Pancreas (tissue), 10 donors: ENCODE data around the gene ZNF283. TPM values are rescaled to one million over a fixed set of nuclear protein-coding genes. Genes with fewer than 3 reads are reported as not detected.
"Not testable (repeated sequence)": the region's sequence is repeated elsewhere in the genome, so short reads cannot be mapped to it uniquely, and the experiment has no call there.

Experiments
- ATAC-seq, 4 donors: fragments of 200-7000 bp; cut with Tn5 transposase; one replicate each; pipeline versions ENCODE4 v1.8.0 to v1.9.1; 2020; ENCODE audit warnings: mild to moderate bottlenecking in 4 of 4, moderate library complexity in 4 of 4
- DNase-seq, 6 donors: peaks; one replicate each; pipeline ENCODE4 v3.0.0-alpha.2; 2020
- FAIRE-seq: peaks from 2 replicates; lab custom pipeline; 2012; peaks lifted over from hg19 to GRCh38; lab: Jason Lieb, UNC
- H3K27ac ChIP-seq, 4 donors: fragments of 200-600 bp; sonication (generic); 1 replicate in 3 of 4; 2 replicates in 1 of 4; pipeline versions ENCODE4 v1.5.0 to v1.8.0; 2020
- H3K27me3 ChIP-seq, 4 donors: fragments of 200-600 bp; one replicate each; pipeline ENCODE4 v1.8.0; 2021
- H3K36me3 ChIP-seq, 3 donors: fragments of 200-600 bp; sonication (generic) in 1 of 3; one replicate each; pipeline versions ENCODE4 v1.5.0 to v1.8.0; 2020 to 2021
- H3K4me1 ChIP-seq, 3 donors: fragments of 200-600 bp; one replicate each; pipeline ENCODE4 v1.8.0; 2021
- H3K4me3 ChIP-seq, 4 donors: fragments of 200-600 bp; sonication (generic) in 2 of 4; one replicate each; pipeline versions ENCODE4 v1.5.0 to v1.8.0; 2020 to 2021
- H3K9me3 ChIP-seq, 4 donors: fragments of 200-600 bp; one replicate each; pipeline ENCODE4 v1.8.0; 2021
- WGBS, 2 donors: extraction: QIAGEN DNeasy Blood & Tissue Kit; methylation state at CpG; one replicate each; pipeline ENCODE4 v1.1.7; 2013; 5-methylcytosine and 5-hydroxymethylcytosine counted together
- intact Hi-C, 3 donors: fragments of 100-400 bp; cut with DNase I; formaldehyde crosslinking; loops; one replicate each; pipeline versions ENCODE4 v1.11.1 to v1.14.2; 2022
- polyA plus RNA-seq, 2 donors: library from polyadenylated mRNA; stranded (reverse); fragments of 200-250 nt; gene quantifications; one replicate each; pipeline ENCODE4 v1.2.3, GENCODE V29; 2013
- total RNA-seq, 6 donors: library from RNA; stranded (reverse); fragmentation: NEBNext Ultra II Directional in 4 of 6; extraction: Animal tissue kit (Norgen Biotek cat#: 25700) in 4 of 6; gene quantifications; one replicate each; pipeline versions ENCODE4 v1.2.1 to v1.2.4, GENCODE V29; 2021 to 2023
- TF ChIP-seq, protein P1 (sequence below), 4 donors: fragments of 200-600 bp; sonication (generic) in 3 of 4; IDR thresholded peaks; one replicate each; pipeline versions ENCODE4 v1.5.0 to v1.8.0; 2021; ENCODE audit warnings: antibody characterized with exemption in 4 of 4
- donor health status: healthy with polysubstance abuse.
- donor health status: DM: no; HTN: no; CAD: no; lungs with moderate emphysema.
- donor health status: DM: no; HTN: no; CAD: no.
- donor health status: control.
- donor health status: control.
- donor health status: Bipolar disorder and iron deficiency.
- donor health status: DM: yes; HTN: yes; CAD: no.
- donor health status: DM: no; HTN: no; CAD: no.
- donor health status: DM: no; HTN: no; CAD: no.
- donor health status: DM: yes; HTN: yes; CAD: no.

ZNF283 gene
- total and polyA plus RNA-seq, 8 donors = 1.9 to 7.7 (median 3.6) TPM

DNA sequence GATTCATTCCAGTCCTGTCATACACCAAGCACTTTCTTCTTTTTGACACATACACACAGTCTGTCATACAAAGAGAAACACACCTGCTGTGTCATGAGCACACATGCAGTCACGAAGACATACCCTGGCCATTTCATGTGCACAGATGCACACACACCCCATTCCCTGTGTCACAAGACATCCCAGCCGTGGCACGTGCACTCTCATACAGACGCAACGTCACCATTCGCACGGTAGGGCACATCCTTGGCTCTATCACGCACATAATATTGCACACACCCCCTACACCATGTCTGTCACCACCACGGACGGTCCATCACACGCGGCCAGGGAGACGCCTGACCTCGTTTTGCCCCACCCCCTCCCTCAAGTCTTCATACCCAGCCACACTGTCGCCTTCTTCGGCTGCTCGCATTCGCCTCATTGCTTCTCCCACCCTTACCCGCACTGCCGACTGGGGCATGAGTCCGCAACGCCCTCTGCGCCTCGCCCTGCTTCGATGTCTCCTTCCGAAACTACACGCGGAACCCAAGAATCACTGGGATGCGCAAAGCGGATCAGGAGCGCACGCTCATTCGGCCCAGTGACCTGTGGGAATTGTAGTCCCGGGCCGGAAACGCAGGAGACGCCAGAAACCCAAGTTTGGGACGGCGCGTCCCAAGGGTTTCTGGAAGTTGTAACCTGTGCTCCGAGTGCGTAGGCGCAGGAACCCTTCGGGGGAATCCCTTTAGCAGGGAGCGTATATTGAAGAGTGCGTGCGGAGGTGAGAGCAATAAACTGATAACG is 6.8 kb upstream of the ZNF283 start:
- TF ChIP-seq, protein P1, sequence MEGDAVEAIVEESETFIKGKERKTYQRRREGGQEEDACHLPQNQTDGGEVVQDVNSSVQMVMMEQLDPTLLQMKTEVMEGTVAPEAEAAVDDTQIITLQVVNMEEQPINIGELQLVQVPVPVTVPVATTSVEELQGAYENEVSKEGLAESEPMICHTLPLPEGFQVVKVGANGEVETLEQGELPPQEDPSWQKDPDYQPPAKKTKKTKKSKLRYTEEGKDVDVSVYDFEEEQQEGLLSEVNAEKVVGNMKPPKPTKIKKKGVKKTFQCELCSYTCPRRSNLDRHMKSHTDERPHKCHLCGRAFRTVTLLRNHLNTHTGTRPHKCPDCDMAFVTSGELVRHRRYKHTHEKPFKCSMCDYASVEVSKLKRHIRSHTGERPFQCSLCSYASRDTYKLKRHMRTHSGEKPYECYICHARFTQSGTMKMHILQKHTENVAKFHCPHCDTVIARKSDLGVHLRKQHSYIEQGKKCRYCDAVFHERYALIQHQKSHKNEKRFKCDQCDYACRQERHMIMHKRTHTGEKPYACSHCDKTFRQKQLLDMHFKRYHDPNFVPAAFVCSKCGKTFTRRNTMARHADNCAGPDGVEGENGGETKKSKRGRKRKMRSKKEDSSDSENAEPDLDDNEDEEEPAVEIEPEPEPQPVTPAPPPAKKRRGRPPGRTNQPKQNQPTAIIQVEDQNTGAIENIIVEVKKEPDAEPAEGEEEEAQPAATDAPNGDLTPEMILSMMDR (IDR thresholded peaks at IDR 0.05) = no peak
- intact Hi-C loops = no loop called here
- H3K4me3 ChIP-seq = peak overlapping the region in 3 of 4 donors; percentile 5 to 39 (median 20)
- ATAC-seq (peak in 3 of 4 donors; percentile 57 to 74 (median 72)), DNase-seq (no peak), FAIRE-seq (no peak)
- H3K27me3 ChIP-seq = peaks cover 0 to 8% (median 0%) of the 10 kb centered on the region in 4 donors
- H3K9me3 ChIP-seq = no peaks in the 10 kb centered on the region
- no peaks in the 10 kb centered on the region for H3K4me1 ChIP-seq
- WGBS, 2 donors = 11% methylated on average over 48 of the region's 48 CpGs
- H3K27ac ChIP-seq = no peak overlapping the region
- no peaks in the 10 kb centered on the region for H3K36me3 ChIP-seq

- WGBS, 2 donors = 23 to 29% methylated on average over 5 of the region's 5 CpGs
- H3K4me3 ChIP-seq = peak overlapping the region in 3 of 4 donors; percentile 5 to 39 (median 20)
- no peak for FAIRE-seq
Measured at GRCh38 chr19:43820884-43821215, 6.3 kb upstream of the ZNF283 start.

DNA sequence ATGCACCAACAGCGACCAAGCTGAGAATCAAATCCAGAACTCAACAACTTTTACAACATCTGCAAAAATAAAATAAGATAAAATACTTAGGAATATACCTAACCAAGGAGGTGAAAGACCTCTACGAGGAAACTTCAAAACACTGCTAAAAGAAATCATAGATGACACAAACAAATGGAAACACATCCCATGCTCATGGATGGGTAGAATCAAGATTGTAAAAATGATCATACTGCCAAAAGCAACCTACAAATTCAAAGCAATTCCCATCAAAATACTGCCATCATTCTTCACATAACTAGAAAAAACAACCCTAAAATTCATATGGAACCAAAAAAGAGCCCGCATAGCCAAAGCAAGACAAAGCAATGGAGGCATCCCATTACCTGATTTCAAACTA is 3.3 kb upstream of the ZNF283 start:
- H3K36me3 ChIP-seq, DNase-seq, H3K27ac ChIP-seq, FAIRE-seq, H3K27me3 ChIP-seq, H3K4me1 ChIP-seq, H3K4me3 ChIP-seq, ATAC-seq, H3K9me3 ChIP-seq, intact Hi-C loops: not testable (repeated sequence)
- 67 to 75% methylated on average over 3 of the region's 3 CpGs for WGBS, 2 donors

More at GRCh38 chr19:43820884-43821215, 6.3 kb upstream of the ZNF283 start:
- ATAC-seq = no peak
- Histone ChIP-seq H3K9me3 (no peaks in the 10 kb centered on the region), H3K36me3 (no peaks in the 10 kb centered on the region), H3K4me1 (no peaks in the 10 kb centered on the region), H3K27ac (no peak overlapping the region), H3K27me3 (peaks cover 0 to 8% (median 0%) of the 10 kb centered on the region in 4 donors)
- intact Hi-C loops = no loop called here
- TF ChIP-seq, protein P1 (IDR thresholded peaks at IDR 0.05) = no peak
- DNase-seq = no peak

DNA sequence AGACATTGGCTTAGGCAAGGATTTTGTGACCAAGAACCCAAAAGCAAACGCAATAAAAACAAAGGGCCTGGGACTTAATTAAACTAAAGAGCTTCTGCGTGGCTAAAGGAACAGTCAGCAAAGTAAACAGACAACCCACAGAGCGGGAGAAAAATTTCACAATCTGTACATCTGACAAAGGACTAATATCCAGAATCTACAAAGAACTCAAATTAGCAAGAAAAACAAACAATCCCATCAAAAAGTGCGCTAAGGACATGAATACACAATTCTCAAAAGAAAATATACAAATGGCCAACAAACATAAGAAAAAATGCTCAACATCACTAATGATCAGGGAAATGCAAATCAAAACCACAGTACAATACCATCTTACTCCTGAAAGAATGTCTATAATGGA is 2.5 kb upstream of the ZNF283 start:
- H3K4me3 ChIP-seq, DNase-seq, intact Hi-C loops, H3K9me3 ChIP-seq, H3K36me3 ChIP-seq, FAIRE-seq, H3K27me3 ChIP-seq, H3K27ac ChIP-seq, ATAC-seq, H3K4me1 ChIP-seq: not testable (repeated sequence)
- 51 to 54% methylated on average over 4 of the region's 4 CpGs for WGBS, 2 donors

- DNase-seq (no peak), ATAC-seq (no peak), FAIRE-seq (no peak)
- Histone ChIP-seq H3K27me3 (no peaks in the 10 kb centered on the region), H3K4me1 (no peaks in the 10 kb centered on the region), H3K27ac (no peak overlapping the region), H3K4me3 (no peak overlapping the region), H3K36me3 (peaks cover 6 to 75% (median 32%) of the 10 kb centered on the region in 3 donors), H3K9me3 (peaks cover 0 to 15% (median 3%) of the 10 kb centered on the region in 4 donors)
- TF ChIP-seq, protein P1 (IDR thresholded peaks at IDR 0.05) = no peak
- intact Hi-C loops = no loop called here
Measured at GRCh38 chr19:43839139-43839538, 12.0 kb downstream of the ZNF283 start.

DNA sequence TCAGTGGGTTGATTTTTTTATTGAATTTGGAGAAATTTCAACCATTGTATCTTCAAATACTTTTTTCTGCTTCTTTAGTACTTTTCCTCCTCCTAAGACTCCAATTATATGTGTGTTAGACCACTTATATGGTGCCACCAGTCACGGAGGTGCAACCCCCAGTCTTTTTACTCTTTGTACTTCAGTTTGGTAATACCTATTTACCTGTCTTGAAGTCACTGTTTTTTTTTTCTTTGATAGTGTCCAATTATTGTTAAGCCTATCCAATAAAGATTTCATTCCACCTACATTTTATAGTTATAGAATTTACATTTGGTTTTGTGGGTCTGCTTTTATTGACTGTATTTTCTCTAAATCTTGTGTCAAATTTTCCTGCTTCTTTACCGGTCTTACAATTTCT is 14.9 kb downstream of the ZNF283 start:
- no peak for ATAC-seq
- no peaks in the 10 kb centered on the region for H3K4me1 ChIP-seq
- peaks cover 0 to 24% (median 3%) of the 10 kb centered on the region in 4 donors for H3K9me3 ChIP-seq
- no peak overlapping the region for H3K4me3 ChIP-seq
- H3K36me3 ChIP-seq = peaks cover 3 to 72% (median 15%) of the 10 kb centered on the region in 3 donors
- TF ChIP-seq, protein P1 (IDR thresholded peaks at IDR 0.05) = no peak
- no peak overlapping the region for H3K27ac ChIP-seq
- intact Hi-C loops = no loop called here
- no peaks in the 10 kb centered on the region for H3K27me3 ChIP-seq
- 48 to 100% methylated on average over 2 of the region's 2 CpGs for WGBS, 2 donors
- DNase-seq = no peak
- no peak for FAIRE-seq
